Fibroblast of gingiva (primary cell): ENCODE data around the gene PHF3.

Experiments used
- DNase-seq: peaks from one replicate; pipeline ENCODE4 v3.0.0-alpha.2; 2011; ENCODE audit warnings: low read depth

PHF3 gene

DNA sequence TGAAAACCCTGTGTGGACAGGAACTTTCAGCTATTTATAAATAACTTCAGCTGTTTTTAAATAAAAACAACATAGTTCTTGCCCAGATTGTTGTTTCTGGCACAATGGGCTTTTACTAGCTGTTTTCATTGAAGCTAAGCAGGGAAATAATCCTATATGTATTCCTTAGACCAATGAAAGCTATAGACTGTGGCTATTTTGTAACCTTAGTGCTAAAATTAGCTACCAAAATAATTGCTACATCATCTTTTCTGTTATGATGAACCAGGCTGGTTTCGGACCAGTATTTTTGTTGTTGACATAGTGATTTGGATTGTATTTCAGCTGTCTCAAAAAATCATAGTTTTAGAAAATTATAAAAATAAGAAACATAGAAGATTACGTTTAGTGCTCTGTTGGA lies 13.7 kb downstream of the PHF3 start:
- peak; percentile 56 for DNase-seq

- DNase-seq = peak; percentile 49
Measured at GRCh38 chr6:63649847-63650265, 14.3 kb downstream of the PHF3 start.

GRCh38 chr6:63652980-63653379 lies 17.4 kb downstream of the PHF3 start:
- DNase-seq = no peak

DNA sequence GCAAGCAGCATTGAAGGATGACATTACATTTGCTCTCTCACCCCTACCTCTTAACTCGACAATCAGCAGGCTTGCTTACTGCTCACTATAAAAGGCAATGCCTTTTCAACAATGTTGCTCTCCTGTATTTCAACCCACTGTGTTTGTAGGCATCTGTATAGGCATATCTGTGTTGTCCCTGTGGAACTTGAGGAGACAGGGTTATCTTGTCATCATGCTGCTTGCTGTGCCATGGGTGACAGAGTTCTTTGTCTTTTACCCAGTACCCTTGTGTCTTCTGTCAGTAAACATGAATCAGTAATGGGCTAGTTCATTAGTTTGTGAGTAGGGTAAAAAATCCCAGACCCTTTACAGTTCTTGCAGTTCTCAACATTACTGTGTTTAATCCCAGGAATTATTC lies 25.2 kb downstream of the PHF3 start:
- no peak for DNase-seq

DNA sequence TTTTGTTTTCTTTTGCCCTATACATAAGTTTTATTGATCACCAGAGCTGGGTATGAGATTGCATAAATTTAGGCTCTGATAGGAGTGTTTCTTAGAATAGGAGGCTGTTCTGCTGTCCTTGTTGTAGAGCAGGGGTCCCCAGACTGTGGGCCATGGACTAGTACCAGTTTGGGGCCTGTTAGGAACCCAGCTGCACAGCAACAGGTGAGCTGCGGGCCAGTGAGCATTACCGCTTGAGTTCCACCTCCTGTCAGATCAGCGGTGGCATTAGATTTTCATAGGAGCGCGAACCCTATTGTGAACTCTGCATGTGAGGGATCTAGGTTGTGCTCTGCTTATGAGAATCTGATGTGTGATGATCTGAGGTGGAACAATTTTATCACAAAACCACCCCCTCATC lies 26.2 kb downstream of the PHF3 start:
- DNase-seq = no peak

DNA sequence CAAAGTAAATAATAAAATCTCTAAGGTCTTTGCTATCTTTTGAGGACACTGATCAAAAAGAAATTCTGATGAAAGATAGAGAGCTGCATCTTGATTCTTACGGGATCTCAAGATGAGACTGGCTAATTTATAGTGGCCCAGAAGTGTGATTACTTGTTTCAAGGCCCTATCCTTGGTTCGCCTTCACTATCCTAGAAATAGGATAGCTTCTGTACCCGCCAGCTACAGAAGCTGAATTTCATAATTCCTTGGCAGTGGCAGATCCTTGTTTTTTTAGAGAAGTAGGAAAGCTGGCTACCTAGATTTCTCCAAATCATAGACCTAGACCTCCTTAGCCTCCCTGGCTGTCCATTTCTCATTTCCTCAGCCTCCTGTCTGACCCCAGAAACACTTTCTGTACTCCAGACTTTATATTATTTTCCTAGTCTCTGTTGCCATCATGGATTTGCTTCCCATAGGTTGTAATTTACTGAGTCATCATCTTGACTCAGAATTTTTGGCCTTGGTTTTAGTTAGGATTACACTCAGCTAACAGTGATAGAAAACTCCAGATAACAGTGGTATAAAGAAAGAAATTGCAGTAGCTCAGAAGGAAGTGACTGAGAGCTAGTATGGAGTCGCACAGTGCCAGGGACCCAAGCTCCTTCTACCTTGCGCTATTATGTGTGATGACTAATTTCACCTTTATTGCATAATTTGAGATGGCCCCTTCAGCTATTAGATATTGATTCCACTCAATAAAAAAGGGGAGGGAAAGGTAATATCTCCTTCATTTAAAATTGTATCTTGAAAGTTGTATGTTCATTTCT lies 27.7 kb downstream of the PHF3 start:
- DNase-seq = peak; percentile 28

GRCh38 chr6:63663956-63664281 lies 28.3 kb downstream of the PHF3 start:
- no peak for DNase-seq

DNA sequence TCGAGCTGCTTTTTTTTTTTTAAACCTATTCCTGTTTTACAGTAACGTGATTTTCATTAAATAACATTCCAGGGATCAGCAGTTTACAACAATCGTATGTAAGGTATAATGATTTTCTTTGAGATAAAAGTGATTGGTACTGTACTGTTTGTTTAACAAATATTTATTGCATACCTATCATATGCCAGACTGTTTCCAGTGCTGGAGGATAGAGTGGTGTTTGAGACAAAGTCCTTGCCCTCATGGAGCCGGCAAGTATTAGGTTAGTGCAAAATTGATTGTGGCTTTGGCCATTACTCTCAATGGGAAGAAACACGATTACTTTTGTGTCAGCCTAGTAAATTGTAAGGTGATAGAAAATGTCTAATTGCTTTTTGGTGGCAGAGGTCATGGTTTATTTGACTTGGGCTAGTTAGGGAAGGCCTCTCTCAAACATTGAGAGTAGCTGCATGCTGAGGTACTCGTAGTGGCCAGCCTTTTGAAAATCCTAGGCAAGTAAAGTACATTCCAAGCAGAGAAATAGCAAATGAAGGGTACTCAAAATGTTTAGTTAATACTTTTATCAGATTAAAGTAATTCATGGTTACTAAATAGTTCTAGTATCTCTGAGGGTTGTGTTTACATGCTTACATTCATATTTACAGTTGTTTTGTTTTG lies 35.6 kb downstream of the PHF3 start:
- DNase-seq = no peak

- no peak for DNase-seq
Measured at GRCh38 chr6:63672582-63673129, 37.1 kb downstream of the PHF3 start.

GRCh38 chr6:63673692-63674091 lies 38.1 kb downstream of the PHF3 start:
- no peak for DNase-seq

- no peak for DNase-seq
Measured at GRCh38 chr6:63674635-63675034, 39.0 kb downstream of the PHF3 start.

- DNase-seq = no peak
Measured at GRCh38 chr6:63675138-63675537, 39.5 kb downstream of the PHF3 start.

- no peak for DNase-seq
Measured at GRCh38 chr6:63676412-63677114, 41.0 kb downstream of the PHF3 start.

DNA sequence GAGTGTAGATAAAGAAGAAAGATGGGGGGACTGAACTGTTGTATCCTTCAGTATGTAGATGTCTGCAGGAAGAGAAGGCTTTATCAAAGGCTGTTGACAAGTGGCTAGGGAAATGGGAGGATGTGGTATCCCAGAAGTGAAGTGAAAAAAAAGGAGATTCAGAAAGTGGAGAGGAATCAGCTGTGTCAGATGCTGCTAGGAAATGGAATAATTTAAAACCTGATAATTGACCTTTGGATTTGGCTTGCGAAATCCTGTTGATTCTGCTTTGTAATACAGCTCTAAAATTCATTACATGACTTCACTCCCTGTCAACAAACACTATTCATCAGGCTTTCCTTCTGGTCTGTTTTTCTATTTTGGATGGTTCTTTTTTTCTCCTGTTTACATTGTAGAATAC lies 41.7 kb downstream of the PHF3 start:
- DNase-seq = peak; percentile 46

- DNase-seq = no peak
Measured at GRCh38 chr6:63683071-63683603, 47.5 kb downstream of the PHF3 start.

DNA sequence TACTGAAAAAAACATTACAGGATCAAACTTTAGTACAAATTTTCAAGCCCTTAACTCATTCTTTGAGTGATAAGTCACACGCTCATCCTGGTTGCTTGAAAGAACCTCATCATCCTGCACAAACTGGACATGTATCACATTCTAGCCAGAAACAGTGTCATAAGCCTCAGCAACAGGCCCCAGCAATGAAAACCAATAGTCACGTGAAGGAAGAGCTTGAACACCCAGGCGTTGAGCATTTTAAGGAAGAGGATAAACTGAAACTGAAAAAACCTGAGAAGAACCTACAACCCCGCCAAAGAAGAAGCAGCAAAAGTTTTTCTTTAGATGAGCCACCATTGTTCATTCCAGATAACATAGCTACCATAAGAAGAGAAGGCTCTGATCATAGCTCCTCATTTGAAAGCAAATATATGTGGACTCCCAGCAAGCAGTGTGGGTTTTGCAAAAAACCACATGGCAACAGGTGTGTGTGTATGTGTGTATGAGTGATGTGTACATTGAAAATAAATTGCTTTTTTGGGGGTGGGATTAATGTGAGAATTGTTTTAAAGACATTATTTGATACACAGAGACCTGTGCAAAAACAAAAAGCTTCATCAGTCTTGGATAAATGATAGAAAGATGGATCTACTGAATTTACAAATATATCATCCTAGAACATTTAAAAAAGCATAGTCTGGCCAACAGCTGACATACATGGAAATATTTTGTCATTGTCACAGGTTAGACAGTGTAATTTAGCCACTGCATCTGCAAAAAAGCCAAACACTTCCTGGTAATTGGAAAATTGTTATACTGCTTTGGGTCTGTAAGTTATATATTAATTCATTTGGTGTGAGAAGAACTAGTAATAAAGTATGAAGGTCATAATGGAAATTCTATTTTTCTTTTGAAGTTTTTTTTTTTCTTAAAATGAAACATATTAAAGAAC lies 50.1 kb downstream of the PHF3 start:
- DNase-seq = no peak

- no peak for DNase-seq
Measured at GRCh38 chr6:63689421-63689820, 53.8 kb downstream of the PHF3 start.

GRCh38 chr6:63690221-63690620 lies 54.6 kb downstream of the PHF3 start:
- DNase-seq = no peak

GRCh38 chr6:63705707-63706106 lies 70.1 kb downstream of the PHF3 start:
- DNase-seq = no peak

GRCh38 chr6:63706630-63707029 lies 71.0 kb downstream of the PHF3 start:
- no peak for DNase-seq

DNA sequence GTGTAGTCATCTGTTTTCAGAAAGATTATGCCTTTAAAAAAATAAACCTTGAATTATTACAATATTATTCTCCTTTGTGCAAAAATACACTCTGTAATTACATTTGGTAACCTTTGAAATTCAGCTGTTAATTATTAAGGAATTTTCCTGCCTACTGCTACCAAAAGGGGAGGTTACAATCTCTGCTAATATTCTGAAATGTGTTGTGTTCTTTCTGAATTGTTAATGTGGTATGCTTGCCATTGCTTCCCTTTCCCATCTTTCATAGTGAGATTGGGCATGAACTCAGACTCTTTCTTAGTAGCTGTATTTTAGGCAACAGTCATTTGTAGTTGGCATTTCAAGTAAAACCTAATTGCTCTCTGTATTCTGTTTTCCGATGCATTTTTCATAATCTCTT lies 73.0 kb downstream of the PHF3 start:
- no peak for DNase-seq

DNA sequence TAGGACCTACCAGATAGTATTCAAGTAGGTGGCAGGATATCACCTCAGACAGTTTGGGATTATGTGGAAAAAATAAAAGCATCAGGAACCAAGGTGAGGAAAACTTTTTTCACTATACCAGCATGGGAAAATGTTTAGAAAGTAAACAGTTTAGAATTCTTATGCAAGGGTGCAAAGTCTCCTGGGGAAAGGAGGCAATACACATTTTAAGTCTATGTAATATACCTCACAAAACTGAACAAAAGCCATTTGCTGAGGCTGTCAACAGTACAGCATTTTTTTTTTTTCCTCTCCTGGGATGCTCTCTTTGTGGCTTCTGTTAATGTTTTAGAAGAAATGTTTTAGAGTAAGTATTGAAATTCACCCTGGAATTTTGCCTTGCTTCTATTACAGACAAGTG lies 73.5 kb downstream of the PHF3 start:
- no peak for DNase-seq
